Activated CD8-positive, alpha-beta memory T cell treated with anti-CD3 and anti-CD28 coated beads for 24 hours (primary cell): ENCODE results near the gene MAP3K3.

ENCODE experiments used
- DNase-seq: peaks from one replicate; pipeline ENCODE4 v3.0.0-alpha.2; 2020

Gene MAP3K3

DNA sequence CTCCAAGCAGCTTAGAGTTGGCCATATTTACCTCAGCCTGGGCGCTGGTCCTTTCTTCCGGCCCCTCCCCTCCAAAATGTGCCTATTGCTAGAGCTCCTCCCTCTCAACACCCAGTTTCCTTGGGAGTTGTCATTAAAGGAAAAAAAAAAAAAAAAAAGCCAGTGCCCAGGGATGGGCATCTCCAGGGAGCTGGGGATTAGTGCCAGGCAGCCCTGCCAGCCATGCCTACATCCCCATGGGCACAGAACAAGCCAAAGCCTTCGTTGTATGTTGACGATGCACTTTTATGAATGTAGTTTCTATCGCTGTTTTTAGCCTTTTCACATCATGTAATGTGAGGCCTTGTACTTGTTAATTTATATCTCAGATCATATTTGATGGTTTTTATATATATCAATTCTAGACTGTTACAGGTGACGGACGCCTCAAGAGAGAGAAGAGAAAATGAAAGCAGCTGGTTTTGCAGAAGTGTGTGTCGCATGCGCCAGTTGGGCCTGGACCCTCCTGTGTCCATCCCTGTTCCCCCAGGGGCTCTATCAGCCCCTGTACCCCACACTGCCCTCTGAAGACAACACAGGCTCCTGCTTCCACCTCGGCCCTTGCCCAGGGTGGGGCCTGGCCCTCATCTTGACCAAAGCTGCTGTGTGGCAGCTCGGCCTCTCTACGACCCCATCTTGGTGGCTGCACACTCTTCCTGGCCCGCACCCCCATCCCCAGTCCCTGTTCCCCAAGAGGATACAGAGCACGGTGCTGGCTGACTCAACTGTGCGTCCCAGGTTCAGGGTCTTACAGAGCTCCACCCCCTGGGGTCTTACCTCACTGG is 72.9 kb downstream of the MAP3K3 start:
- no peak for DNase-seq

DNA sequence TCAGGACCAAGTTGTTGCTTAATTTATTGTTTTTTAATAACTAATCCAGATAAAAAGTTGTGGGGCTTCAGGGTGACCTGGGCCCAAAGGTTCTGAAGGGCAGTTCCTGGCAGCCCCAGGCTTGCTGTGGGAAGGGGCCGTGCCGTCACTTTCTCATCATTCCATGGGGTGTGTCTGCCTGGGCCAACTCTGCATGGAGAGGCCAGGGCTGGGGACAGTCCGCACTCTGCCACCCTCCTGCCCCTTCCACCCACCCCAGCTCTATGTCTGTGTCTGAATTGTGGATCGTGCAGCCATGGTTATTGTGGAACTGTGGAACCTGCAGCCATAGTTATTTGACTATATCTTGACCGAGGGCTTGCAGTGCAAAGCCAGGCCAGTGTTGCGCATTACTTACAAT is 73.7 kb downstream of the MAP3K3 start:
- DNase-seq = no peak

DNA sequence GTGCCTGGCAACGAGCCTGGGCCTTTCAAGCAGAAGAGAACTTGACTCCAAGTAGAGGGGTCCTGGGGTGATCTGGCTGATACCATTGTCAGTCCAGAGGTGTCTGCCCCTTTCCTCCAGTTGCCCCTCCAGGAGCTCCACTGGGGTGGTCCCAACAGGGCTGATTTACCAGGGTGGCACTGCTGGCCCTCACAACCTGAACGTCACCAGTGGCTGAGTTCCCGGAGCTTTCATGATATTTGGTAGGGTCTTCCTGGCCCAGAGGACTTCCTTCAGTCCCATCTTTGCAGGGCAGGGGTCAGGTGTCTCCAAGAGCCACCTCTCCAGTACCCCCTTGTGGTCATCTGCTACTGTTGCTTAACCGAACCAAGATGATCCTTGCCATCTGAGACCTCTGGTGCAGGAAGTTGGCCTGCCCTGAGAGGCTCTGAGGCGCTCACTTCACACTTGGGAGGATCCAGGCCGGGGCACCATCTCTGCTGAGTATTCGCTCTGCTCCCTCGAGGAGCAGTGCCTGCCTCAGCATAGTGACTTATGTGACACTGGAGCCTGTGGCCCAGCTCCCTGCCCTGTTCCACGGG is 74.3 kb downstream of the MAP3K3 start:
- DNase-seq = peak; percentile 75

DNA sequence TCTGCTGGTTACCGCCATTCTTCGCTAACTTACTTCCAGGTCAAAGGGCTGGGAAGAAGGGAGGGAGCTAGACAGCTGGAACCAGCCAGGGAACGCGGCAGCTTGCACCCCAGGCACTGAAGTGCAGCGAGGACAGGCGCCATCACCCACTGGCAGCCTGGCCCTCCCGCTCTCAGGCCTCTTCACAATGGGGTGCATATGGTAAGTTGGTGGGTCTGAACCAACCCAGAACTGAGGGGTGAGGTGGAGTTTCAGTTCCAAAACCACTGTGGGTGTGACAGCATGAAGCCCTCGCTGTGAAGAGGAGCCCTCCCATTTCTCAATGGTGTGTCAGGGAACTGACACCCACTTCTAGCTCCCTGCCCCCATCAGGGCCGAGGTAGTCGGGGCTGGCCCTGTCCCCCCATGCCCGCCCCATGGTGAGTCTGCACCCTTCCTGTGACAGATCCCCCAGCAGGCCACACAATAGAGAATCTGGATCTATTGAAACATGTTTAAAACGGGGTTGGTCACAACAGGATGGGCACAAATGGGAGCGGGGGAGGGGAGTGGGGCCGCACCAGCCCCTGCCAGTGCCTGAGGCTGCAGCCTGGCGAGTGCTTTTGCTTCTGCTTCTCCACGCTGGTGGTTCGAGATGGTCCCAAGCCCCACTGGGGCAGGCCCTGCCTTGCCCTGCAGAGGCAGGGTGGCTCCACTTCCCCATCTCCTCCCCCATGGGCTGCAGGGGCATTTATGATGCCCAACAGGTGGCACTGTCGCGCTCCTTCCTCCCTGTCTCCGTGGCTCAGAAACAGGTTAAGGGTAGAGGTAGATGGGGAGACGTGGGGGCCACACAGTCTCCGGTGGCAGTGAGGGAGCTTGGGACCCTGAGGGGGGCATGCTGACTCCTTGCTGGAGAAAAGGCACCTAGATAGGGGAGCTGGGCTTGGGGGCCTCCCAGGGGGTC is 75.4 kb downstream of the MAP3K3 start:
- peak; percentile 89 for DNase-seq

DNA sequence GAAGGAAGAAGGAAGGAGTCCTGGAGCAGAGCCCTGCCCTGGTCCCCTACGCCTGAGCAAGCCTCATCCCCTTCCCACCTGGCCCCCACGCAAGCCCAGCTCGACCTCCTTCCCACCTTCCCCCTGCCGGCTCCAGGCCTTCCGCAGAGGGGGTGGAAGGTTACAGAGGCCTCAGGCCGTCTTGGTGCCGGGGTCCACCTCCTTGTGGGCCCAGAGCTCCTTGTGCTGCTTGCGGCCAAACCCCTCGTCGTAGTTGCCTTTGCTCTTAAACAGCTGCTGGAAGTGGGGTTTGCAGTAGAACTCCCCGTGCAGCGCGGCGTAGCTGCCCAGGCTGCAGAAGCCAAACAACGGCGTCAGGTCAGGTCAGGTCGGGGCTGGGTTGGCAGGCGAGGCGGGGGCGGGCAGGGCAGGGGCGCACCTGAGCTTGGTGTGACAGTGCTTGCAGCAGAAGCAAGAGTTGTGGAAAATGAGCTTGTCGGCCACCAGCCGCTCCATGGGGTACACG is 76.2 kb downstream of the MAP3K3 start:
- no peak for DNase-seq

DNA sequence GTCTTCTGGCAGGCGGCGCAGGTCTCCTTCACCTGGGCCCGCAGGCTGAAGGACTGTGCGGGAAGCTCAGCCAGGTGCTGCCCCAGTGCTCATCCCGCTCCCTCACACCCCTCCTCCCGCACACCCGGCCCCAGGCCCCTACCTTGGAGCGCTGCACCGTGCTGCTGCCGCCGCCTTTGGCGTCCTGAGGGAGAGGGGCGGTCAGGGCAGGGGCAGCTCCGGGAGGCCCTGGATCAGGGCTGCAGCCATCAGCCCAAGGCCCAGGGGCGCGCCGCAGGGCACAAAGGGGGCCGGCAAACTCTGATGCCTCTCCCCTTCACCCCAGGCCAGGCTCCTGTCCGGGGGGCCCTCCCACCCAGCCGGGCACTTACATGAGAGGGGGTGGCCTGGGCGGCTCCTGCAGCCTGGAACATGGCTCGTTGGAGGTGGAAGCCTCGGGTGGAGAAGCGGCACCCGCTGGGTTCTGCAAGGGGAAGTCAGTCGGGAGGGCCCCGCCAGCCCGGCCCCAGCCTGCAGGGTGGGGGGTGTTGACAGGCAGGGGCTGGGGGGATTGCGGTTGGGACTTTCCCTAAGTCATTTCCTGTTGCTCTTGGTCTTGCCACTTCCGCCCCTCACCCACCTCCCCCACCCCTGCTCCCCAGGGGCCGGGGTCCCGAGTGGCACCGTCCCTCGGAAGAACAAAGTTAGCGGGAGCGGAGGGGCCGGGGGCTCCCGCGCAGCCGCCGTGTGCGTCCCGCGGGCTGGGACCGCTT is 76.8 kb downstream of the MAP3K3 start:
- DNase-seq = peak; percentile 91

DNA sequence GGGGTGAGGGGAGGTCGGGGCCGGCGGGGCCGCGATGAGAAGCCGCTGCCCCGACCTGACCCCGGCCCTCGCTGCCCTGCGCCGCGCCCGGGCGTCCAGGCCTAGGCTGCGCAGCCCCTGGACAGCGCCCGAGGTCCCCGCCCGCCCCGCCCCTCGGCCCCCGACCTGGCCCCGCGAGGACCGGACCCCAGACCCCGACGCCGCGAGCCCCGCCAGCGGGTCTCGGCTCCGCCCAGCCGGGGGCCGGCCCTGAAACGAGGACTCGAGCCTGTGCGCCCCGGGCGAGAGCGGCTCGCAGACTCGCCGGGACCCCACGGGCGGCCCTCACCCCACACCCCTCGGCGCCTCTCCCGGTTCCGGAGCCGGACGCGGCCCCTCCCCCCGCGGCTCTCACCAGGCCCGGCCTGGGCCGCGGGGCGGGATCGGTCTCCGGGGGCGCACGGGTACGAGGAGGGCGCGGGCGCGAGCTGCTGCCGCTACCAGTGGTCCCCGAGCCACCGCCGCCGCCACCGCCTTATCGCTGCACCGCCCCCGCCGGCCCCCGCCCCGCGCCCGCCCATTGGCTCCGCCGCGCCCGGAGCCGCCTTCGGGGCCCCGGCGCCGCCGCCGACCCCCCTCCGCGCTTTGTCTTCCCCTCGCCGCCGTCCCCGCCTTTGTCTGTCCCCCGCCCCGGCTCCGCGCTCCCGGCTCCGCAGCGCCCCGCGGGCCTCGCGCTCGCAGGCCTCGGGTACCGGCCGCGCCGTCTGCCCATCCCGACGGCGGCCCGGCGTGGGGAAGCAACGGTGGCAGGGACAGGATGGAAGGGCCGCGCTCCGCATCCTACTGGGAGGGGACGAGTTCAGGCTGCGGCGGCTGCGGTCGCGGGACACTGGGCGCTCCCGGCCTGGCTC is 77.7 kb downstream of the MAP3K3 start, which contains the start of gene LIMD2:
Gene LIMD2, minus strand, starts transcription at position 488 of the 890 bp plus-strand sequence. CDS start 827 bp downstream, outside the sequence.
- DNase-seq = peak; percentile 92

DNA sequence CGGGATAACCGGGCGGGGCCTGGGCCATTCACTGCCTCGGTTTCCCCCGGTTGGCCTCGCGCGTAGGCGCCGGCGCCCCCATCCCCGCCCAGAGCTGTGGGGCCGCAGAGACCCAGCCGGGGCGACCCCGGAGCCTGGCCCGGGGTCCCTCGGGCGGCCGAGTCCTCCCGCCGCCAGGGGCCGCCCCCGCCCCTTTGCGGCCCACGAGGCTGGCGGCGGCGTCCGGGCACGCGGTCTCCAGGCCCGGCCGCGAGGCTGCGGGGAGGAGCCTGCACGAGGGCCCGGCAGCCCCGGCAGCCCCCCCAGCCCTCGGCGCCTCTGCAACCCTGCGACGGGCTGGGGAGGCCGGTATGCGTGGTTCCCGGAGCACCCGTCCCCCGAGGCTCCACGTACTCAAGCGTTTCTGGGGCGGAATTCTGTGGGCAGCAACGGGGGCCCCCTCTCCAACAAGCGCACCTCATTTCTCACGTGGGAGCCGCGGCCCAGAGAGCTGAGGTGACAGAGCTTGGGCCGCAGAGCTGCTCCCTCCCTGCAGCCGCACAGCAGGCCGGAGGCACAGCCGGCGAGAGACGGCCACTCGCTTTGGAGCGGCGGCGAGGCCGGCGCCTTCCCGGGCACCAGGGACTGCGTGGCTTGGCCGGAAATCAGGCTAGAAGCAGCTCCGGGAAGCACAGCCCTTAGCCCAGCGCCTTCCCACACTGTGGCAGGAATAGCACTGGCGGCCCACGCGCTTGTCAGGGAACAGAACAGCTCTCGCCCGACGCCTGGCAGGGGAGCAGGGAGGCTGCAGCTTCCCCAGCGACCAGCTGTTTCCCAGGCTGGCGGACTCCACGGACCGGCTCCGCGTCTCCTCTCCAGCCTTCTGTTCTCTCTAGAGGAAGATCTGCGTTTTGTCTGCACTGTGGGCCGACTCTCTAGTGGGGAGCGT is 78.6 kb downstream of the MAP3K3 start:
- peak; percentile 85 for DNase-seq

DNA sequence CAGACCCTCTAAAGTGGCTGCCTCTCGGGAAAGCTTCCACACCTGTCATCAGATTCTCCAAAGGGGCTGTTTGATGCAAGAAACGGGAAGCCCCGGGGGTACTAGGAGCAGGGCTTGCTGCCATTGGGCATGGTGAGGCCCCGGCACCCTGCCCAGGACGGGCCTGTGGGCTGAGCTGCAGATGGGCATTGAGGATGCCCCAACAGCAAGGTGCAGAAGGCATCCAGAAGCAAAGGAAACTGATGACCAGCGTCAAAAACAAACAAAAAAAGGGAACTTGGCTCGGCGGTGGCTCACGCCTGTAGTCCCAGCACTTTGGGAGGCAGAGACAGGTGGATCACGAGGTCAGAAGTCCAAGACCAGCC is 79.2 kb downstream of the MAP3K3 start:
- no peak for DNase-seq

DNA sequence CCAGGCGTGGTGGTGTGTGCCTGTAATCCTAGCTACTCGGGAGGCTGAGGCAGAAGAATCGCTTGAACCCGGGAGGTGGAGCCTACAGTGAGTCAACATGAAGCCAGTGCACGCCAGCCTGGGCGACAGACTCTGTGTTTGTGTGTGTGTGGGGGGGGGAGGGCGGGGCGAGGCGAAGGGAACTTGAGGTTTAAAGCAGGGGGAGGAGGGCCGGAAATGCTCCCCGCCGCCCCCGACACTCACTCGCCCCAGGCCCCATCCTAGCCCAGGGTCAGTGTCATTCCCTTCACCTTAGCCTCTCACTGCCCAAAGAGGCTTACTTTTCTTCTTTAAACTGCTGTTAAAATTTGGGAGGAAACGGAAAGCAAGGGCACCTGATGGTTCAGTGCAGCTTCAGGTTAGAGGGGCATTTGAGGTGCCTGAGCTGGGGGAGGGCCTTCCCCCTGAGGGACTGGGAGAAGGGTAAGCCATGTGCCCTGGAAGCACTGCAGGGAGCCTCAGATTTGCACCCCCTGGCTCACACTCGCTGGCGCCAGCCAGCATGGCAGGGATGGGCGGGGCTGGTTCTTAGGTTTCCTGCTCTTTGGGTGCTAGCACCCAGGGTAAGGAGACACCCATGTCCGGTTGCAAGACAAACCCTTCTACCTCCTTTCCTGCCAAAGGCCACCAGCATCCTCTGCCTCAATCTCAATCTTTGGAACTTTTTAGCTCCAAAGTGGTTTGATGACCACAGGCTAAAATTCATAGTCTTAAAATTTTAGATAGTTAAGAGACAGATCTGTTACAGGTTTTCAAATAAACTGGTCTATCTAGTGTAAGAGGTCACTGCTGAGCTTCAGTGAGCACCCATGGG is 79.9 kb downstream of the MAP3K3 start:
- peak; percentile 81 for DNase-seq

DNA sequence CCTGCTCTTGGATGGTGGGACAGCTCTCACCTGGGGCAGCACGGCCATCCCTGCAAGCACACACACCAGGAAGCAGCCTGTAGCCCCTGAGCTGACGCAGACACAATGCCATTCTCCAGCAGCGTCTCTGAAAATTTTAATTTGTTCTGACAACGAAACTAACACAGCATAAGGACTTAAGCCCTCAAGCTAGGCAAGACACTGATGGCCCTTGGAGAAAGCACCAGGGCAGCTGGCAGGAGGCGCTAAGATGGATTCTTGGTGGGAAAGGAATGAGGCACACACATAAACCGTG is 80.5 kb downstream of the MAP3K3 start:
- DNase-seq = no peak

DNA sequence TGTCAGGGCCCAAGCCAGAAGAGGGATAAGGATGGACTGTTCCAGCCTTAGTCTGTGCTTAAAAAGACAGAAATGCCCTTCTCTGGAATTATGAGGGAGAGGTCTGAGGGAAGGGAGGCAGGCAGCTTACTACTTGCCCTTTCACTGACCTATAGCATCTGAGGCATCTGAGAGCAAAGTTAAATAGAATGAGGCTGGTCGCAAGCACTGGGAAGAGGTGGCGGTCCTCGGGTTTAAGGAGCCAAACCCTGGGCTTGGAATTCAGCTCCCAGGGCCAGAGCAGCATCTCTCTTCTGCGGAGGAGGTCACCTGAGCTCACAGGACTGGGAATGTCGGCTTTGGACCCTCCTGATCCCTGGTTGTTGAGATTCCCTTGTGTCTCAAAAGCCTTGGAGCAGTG is 80.8 kb downstream of the MAP3K3 start:
- DNase-seq = no peak

DNA sequence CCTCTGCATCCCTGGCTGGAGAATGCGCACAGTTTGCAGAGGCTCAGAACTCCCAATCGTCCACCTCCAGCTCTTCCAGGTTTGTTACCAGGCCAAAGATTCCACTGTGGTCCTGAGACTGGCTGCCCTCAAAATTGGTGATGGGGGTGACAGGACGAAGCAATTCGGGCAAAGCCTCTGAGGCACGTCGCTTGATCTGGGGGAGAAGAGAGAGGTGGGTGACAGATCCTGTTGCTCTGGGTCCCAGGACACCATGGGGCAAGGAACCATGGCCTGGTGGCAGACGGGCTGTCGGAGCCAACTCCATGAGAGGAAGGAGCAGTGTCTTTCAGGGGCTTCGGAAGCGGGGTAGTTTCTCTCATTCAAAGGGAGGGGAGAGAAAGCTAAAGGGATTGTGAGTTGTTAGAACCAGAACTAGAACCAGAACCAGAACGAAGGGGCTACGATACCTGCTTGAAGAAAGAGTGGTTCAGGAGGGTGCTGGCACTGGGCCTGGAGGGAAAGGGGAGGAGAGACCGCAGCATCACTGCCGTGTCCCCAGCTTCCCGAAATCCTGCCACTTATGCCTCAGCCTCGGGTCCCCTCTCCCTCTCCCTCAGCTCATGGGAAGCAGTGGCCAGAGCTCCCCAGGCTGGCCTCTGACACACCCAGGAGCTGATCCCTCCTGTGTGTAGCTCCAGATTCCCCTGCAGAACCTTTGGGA is 81.5 kb downstream of the MAP3K3 start:
- DNase-seq = no peak

DNA sequence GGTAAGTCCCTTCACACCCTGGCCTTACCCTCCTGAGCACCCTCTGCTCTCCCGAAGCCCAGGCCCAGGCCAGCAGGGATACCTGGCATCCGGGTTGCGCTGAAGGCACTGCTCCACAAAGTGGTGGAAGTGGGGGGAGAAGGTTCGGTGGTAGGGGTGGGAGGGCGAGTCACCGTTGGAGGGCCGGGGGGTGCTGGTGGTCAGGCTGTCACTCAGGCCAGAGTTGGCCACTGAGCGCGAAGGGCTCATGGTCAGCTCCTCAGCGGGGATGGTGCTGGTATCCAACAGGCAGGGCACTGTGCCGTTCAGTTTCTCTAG is 82.0 kb downstream of the MAP3K3 start:
- DNase-seq = no peak

DNA sequence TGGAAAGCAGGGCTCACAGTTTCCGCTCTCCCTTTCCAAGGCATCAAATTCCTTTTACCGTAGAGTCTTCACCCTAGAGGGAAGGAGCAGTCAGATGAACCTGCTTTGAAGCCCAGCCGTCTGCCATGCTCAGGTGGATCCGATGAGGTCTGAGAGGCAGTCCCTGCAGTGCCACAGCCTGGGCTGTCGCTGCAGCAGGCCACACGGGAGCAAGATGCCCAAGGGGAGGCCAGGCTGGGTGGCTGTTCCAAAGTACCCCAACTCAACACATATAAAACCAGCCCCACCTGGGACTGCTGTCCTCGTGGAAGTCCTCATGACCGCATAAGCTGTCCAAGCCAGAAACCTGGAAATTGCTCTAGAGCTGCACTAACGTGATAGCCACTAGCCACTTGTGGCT is 82.6 kb downstream of the MAP3K3 start:
- no peak for DNase-seq

DNA sequence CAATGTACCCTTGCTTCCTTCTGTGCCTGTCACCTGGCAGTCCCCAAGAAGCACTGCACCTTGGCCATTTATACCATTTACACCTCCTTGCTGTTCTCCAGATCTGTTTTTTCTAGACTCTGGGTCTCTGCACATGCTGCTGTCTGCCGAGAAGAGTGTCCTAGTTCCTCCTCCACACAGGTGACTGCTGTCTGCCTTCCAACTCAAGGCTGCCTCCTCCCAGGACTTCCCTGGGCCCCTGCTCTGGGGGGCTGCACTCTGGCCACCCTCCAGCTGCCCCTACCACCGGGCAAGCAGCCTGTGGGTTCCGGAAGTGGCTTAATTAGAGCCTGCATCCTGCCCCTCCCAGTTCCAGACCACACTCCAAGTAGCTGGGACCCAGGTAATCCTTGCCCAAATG is 83.4 kb downstream of the MAP3K3 start:
- no peak for DNase-seq

DNA sequence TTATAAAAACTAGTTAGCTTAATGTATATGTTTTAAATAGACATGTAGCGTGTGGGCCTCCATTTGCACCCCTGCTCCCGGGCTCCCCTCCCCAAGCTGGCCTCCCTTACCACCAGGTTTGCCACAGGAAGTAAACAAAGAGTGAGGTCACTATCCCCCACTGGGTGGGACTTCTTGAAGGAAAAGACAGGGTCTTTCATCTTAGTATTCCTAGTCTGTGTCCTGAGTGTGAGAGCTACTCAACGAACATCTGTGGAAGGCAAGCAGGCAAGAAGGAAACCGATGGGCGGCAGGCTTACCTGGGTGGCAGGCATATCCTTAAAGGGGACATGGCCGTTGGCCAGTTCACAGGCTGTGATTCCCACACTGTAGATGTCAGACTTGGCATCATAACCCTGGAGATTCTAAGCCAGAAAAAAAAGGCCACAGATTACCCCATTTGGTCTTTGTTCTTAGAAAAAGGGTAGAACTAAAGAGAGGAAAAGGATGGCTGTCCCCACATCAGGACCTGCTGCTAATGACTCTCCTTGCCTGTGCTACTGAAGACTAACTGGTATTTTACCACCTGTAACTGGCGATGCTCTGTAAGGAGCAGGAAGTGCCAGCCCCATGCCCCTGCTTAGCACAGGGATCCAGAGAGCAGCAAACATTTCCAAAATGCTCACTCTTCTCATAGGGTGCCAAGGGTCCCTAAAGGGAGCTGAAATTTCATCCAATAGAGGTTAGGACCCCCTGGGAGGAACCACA is 84.3 kb downstream of the MAP3K3 start:
- DNase-seq = no peak

DNA sequence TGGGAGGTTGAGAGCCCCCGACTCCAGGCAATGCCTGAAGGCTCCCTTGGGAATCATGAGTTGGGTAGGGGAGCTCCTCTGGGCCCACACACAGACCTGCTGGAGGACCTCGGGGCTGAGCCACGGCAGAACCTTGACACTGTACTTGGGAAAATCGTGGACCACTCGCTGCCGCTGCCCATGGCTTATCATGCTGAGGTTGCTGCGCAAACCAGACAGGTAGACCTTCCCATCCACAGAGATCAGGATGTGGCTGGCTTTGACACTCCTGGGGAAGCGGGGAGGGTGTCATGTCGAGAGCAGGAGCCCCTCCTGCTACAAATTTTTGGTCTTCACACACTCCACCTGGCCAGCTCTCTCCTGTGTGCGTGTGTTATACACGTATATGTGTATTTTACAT is 84.9 kb downstream of the MAP3K3 start:
- no peak for DNase-seq
